Spleen (tissue), 11 donors: ENCODE data around the gene JPH4. TPM values are rescaled to one million over a fixed set of nuclear protein-coding genes. Genes with fewer than 3 reads are reported as not detected.

Experiments used
- DNase-seq: peaks from one replicate; pipeline ENCODE4 v3.0.0-alpha.2; 2020
- H3K27ac ChIP-seq, 8 donors: fragments of 200-600 bp; sonication (generic) in 7 of 8; 1 replicate in 4 of 8; 2 replicates in 4 of 8; pipeline versions ENCODE4 v1.5.0 to v1.8.0; 2016 to 2021; ENCODE audit warnings: inconsistent platforms in 4 of 8, mild to moderate bottlenecking in 4 of 8, moderate library complexity in 1 of 8
- H3K27me3 ChIP-seq, 7 donors: fragments of 200-600 bp; sonication (generic) in 6 of 7; replicated peaks in 1 of 7; 1 replicate in 4 of 7; 2 replicates in 3 of 7; pipeline versions ENCODE4 v1.5.0 to v1.8.0; 2016 to 2021; ENCODE audit warnings: inconsistent platforms in 3 of 7, mild to moderate bottlenecking in 1 of 7
- H3K36me3 ChIP-seq, 6 donors: fragments of 200-600 bp; sonication (generic) in 5 of 6; 1 replicate in 4 of 6; 2 replicates in 2 of 6; pipeline versions ENCODE4 v1.5.0 to v1.8.0; 2016 to 2021; ENCODE audit warnings: inconsistent platforms in 2 of 6
- H3K4me1 ChIP-seq, 6 donors: fragments of 200-600 bp; sonication (generic) in 5 of 6; 1 replicate in 3 of 6; 2 replicates in 3 of 6; pipeline versions ENCODE4 v1.5.0 to v1.8.0; 2016 to 2021; ENCODE audit warnings: inconsistent platforms in 3 of 6
- H3K4me3 ChIP-seq, 8 donors: fragments of 200-600 bp; sonication (generic) in 7 of 8; 1 replicate in 4 of 8; 2 replicates in 4 of 8; pipeline versions ENCODE4 v1.5.0 to v1.8.0; 2016 to 2021; ENCODE audit warnings: inconsistent platforms in 4 of 8, mild to moderate bottlenecking in 4 of 8, moderate library complexity in 2 of 8
- H3K9me3 ChIP-seq, 8 donors: fragments of 200-600 bp; sonication (generic) in 7 of 8; 1 replicate in 4 of 8; 2 replicates in 4 of 8; pipeline versions ENCODE4 v1.5.0 to v1.8.0; 2016 to 2021; ENCODE audit warnings: inconsistent platforms in 4 of 8
- CTCF ChIP-seq, 11 experiments: fragments of 200-600 bp in 7 of 11; fragments of 450-650 bp in 4 of 11; sonication (generic) in 4 of 11; IDR thresholded peaks in 8 of 11; conservative IDR thresholded peaks in 3 of 11; 1 replicate in 7 of 11; 2 replicates in 4 of 11; pipeline versions ENCODE4 v1.4.0 to v1.8.0; 2016 to 2021; ENCODE audit warnings: antibody characterized with exemption in 11 of 11, inconsistent platforms in 4 of 11, mild to moderate bottlenecking in 1 of 11
- POLR2A ChIP-seq, 3 donors: fragments of 450-650 bp; IDR thresholded peaks; one replicate each; pipeline ENCODE4 v1.5.1; 2017; ENCODE audit warnings: antibody characterized with exemption in 3 of 3, mild to moderate bottlenecking in 1 of 3
- POLR2AphosphoS5 ChIP-seq, 3 donors: sonication (generic); formaldehyde crosslinking; IDR thresholded peaks; one replicate each; pipeline ENCODE4 v1.5.1; 2017; ENCODE audit warnings: antibody characterized with exemption in 3 of 3
- WGBS, 5 donors: extraction: QIAGEN DNeasy Blood & Tissue Kit in 3 of 5; methylation state at CpG; one replicate each; pipeline versions ENCODE4 v1.1.5 to v1.1.7; 2013 to 2018; 5-methylcytosine and 5-hydroxymethylcytosine counted together
- intact Hi-C: fragments of 100-400 bp; cut with DNase I; formaldehyde crosslinking; loops from one replicate; pipeline ENCODE4 v1.15.0; 2023; ENCODE audit warnings: low total_unique reads
- polyA plus RNA-seq, 3 donors: library from polyadenylated mRNA; stranded (reverse); fragments of 200-250 nt; gene quantifications; one replicate each; pipeline ENCODE4 v1.2.1, GENCODE V29; 2013
- total RNA-seq, 7 donors: library from RNA; depleted of rRNA in 3 of 7; stranded (reverse); fragments of >200 nt in 3 of 7; fragmentation: NEBNext Ultra II Directional in 4 of 7; extraction: Animal tissue kit (Norgen Biotek cat#: 25700) in 4 of 7; gene quantifications; one replicate each; pipeline versions ENCODE4 v1.1.0 to v1.2.1, GENCODE V29; 2016 to 2021
- donor health status: healthy with polysubstance abuse.
- donor health status: DM: no; HTN: no; CAD: no; lungs with moderate emphysema.
- donor health status: DM: no; HTN: no; CAD: no.
- donor health status: Bipolar disorder and iron deficiency.
- donor health status: healthy.
- donor health status: DM: no; HTN: no; CAD: no.
- donor health status: DM: yes; HTN: yes; CAD: no.

Gene JPH4
- total and polyA plus RNA-seq, 10 donors: 0.70 to 17.3 (median 3.8) TPM

DNA sequence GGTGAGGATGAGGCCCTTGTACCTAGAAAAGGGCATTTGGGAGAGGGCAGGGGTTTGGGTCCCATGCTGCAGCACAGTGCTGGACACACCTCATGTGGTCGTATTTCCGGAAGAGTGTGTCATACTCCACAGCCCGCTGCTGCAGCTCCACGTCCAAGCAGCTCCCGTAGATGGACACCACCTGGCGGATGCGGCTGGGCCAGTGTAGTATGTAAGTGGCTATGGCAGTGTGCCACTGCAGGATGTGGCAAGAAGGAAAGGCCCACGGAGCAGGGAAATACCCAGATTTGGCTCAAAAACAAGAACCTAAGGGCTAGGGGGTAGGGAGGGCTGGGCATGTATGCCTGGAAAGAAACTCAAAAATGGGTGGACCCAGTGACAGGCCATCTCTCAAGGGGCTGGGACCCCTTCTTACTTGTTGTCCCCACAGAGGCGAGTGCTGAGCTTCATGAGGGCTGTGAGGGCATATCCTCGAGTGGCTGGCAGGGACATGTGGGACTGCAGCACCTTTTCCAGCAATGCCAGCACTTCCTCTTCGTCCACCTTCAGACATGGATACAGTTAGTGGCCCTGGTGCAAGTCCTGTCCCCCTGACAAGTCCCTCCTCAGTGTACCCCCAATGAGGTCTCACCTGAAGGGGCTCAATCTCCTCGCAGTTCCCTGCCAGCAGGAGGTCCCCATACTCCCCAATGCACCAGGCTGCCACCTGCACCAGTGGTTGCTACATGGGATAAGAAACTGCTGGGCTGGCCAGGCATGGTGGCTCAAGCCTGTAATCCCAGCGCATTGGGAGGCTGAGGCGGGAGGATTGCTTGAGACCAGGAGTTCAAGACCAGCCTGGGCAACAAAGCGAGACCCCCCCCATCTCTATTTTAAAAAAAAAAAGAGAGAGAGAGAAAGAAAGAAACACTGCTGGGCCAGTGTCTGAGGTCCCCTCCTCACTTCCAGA, 16.4 kb downstream of the JPH4 start:
- DNase-seq: no peak
- peak; percentile 37 to 62 (median 48) for TF ChIP-seq POLR2AphosphoS5 (IDR thresholded peaks at IDR 0.05)
- no peak for TF ChIP-seq CTCF (IDR thresholded peaks at IDR 0.05 in 8 of 11, conservative IDR thresholded peaks at IDR 0.05 in 3 of 11)
- intact Hi-C loops: loop anchor here (5.0 to 10.0 kb wide), 2 partner anchors 85 to 237 kb away; partner anchors contain the start of gene PABPN1
- 76 to 91% (median 85%) methylated on average over 15 of the region's 15 CpGs for WGBS, 5 donors
- no peaks in the 10 kb centered on the region for H3K9me3 ChIP-seq
- no peak overlapping the region for H3K4me3 ChIP-seq
- H3K36me3 ChIP-seq: peaks cover 0 to 85% (median 72%) of the 10 kb centered on the region in 6 donors
- no peaks in the 10 kb centered on the region for H3K27me3 ChIP-seq
- peak overlapping the region in 3 of 8 donors; percentile 2 to 23 (median 16) for H3K27ac ChIP-seq
- peaks cover 6 to 79% (median 34%) of the 10 kb centered on the region in 6 donors for H3K4me1 ChIP-seq

DNA sequence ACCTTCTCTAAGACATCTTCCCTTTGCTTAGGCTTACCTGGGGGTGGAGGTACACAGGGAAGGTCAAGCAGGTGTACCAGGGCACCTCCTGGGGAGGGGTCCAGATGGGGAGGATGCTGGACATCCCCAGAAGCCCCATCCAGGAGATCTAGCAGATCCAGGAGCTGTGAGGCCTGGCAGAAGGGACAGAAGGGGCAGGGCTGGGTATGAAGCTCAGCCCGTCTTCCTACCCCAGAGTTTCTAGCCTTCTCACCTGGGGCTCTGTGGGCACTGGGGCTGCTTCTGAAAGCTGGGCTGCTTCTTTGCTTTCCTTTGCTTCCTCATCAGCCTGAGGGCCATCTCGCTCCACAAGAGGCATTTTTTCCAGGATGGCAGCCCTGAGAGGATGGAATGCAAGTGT, 17.3 kb downstream of the JPH4 start:
- no peak overlapping the region for H3K4me3 ChIP-seq
- no peak overlapping the region for H3K27ac ChIP-seq
- DNase-seq: no peak
- H3K4me1 ChIP-seq: peaks cover 7 to 79% (median 34%) of the 10 kb centered on the region in 6 donors
- peaks cover 0 to 85% (median 72%) of the 10 kb centered on the region in 6 donors for H3K36me3 ChIP-seq
- intact Hi-C loops: loop anchor here (5.0 to 10.0 kb wide), 2 partner anchors 84 to 236 kb away; partner anchors contain the start of gene PABPN1
- 83 to 97% (median 89%) methylated on average over 2 of the region's 2 CpGs for whole genome bisulfite sequencing, 5 donors
- TF ChIP-seq POLR2AphosphoS5 (IDR thresholded peaks at IDR 0.05) (peak in 1 of 3 donors; percentile 7), CTCF (IDR thresholded peaks at IDR 0.05 in 8 of 11, conservative IDR thresholded peaks at IDR 0.05 in 3 of 11) (no peak)
- no peaks in the 10 kb centered on the region for H3K9me3 ChIP-seq
- no peaks in the 10 kb centered on the region for H3K27me3 ChIP-seq

GRCh38 chr14:23559926-23560520, 18.6 kb downstream of the JPH4 start:
- H3K4me1 ChIP-seq: peaks cover 10 to 78% (median 39%) of the 10 kb centered on the region in 6 donors
- H3K4me3 ChIP-seq: no peak overlapping the region
- no peaks in the 10 kb centered on the region for H3K9me3 ChIP-seq
- intact Hi-C loops: loop anchor here (5.0 to 10.0 kb wide), 2 partner anchors 83 to 235 kb away; partner anchors contain the start of gene PABPN1
- 85 to 96% (median 87%) methylated on average over 3 of the region's 3 CpGs for WGBS, 5 donors
- no peaks in the 10 kb centered on the region for H3K27me3 ChIP-seq
- no peak for DNase-seq
- H3K27ac ChIP-seq: peak overlapping the region in 1 of 8 donors; percentile 0
- TF ChIP-seq POLR2A (IDR thresholded peaks at IDR 0.05) (no peak), POLR2AphosphoS5 (IDR thresholded peaks at IDR 0.05) (no peak), CTCF (IDR thresholded peaks at IDR 0.05 in 8 of 11, conservative IDR thresholded peaks at IDR 0.05 in 3 of 11) (no peak)
- H3K36me3 ChIP-seq: peaks cover 0 to 72% (median 62%) of the 10 kb centered on the region in 6 donors
